Raji (cell line): ENCODE measurements around the gene POLD4.

Experiments used
- POLR2A ChIP-seq: IDR thresholded peaks from 2 replicates; pipeline ENCODE4 v1.6.1; 2011; ENCODE audit warnings: low read depth, low read length, control low read depth; ENCODE audit not compliant: insufficient read depth

Gene POLD4

DNA sequence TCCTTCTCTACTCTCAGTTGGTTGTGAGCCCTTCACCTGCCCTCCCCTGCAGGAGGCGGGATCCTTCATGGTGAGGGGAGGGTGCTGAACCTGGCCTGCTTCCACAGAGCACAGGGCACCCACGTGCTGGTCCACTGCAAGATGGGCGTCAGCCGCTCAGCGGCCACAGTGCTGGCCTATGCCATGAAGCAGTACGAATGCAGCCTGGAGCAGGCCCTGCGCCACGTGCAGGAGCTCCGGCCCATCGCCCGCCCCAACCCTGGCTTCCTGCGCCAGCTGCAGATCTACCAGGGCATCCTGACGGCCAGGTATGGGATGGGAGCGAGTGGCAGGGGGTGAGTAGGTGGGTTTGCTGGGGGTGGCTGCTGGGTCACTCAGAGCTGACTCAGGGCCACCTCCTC lies 43.7 kb downstream of the POLD4 start:
- TF ChIP-seq POLR2A = no peak

DNA sequence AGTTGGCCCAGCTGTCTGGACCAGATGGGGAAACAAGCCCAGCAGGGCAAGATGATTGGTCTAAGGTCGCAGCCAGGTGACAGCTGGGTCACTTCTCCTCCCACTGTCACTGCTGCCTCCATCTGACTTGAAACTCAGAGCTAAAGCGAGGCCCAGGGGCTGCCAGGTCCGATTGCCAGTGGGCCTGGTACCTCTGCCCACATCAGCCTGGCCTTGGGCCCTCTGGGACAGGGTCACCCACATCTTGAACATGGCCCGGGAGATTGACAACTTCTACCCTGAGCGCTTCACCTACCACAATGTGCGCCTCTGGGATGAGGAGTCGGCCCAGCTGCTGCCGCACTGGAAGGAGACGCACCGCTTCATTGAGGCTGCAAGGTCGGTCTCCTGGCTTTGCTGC lies 44.2 kb downstream of the POLD4 start:
- TF ChIP-seq POLR2A = no peak

DNA sequence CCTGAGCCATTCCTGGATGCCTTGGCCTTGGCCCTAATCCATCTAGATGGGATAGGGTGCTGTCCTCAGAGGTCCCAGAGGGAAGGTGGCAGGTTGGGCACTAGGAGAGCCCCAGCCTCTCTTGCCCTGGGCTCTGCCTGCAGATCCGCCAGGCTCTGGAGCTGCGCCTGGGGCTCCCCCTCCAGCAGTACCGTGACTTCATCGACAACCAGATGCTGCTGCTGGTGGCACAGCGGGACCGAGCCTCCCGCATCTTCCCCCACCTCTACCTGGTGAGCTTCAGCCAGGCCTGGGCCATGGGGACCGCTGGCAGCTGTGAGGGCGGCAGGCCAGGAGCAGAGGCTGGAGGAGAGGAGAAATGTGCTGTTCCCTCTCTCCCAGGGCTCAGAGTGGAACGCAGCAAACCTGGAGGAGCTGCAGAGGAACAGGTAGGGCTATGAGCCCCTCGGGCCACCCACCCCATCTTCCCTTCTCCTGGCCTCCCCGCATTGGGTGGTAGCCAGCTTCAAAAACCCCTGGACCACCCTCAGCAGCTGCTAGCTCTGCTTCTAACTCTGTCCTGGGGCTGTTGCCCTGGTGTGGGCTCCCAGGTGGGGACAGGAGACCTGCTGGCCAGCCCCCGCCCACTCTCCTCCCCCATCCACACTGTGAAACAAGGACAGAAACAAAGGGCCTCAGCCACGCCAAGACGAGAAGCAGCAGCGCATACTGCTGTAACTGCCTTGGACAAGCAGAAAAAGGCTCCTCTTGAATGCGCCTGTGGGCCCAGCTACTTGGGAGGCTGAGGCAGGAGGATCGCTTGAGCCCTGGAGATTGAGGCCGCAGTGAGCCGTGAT lies 45.1 kb downstream of the POLD4 start:
- TF ChIP-seq POLR2A = no peak

DNA sequence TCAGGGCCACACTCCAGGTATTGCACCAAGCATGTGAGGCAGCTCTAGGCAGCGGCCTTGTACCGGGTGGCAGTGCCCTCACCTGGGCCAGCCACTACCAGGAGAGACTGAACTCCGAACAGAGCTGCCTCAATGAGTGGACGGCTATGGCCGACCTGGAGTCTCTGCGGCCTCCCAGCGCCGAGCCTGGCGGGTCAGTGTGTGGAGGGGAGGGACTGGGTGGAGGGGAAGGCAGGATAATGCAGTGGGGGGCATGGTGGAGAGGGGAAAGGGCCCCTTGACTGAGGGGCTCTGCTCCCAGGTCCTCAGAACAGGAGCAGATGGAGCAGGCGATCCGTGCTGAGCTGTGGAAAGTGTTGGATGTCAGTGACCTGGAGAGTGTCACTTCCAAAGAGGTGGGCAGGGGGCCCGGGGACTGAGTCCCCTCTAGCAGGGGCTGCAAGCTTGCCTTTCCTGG lies 45.8 kb downstream of the POLD4 start:
- no peak for TF ChIP-seq POLR2A

DNA sequence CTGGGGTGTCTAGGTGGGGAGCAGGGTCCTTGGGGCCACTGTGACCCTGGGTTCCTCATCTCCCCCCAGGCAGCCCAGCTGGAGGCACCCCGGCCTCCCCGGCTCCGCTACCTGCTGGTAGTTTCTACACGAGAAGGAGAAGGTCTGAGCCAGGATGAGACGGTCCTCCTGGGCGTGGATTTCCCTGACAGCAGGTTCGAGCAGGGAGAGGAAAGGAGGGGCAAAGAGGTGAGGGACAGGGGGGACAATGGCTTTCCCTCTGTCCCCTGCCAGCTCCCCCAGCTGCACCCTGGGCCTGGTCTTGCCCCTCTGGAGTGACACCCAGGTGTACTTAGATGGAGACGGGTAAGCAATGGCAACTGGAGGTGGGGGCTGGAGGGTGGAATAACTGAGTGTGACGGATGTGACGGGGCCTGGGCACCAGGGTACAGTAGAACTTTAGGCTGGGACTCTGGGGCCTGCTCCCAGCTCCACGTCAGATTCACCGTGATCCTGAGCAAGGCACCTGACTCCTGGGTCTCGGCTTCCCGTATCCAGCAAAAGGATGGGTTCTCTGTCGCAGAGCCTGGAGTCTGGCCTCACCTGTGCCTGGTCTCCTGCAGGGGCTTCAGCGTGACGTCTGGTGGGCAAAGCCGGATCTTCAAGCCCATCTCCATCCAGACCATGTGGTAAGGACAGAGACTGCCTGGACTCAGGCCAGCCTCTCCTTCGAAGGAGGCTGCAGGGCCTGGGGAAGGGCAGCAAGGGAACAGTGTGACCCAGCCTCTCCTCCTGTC lies 46.4 kb downstream of the POLD4 start:
- no peak for TF ChIP-seq POLR2A

DNA sequence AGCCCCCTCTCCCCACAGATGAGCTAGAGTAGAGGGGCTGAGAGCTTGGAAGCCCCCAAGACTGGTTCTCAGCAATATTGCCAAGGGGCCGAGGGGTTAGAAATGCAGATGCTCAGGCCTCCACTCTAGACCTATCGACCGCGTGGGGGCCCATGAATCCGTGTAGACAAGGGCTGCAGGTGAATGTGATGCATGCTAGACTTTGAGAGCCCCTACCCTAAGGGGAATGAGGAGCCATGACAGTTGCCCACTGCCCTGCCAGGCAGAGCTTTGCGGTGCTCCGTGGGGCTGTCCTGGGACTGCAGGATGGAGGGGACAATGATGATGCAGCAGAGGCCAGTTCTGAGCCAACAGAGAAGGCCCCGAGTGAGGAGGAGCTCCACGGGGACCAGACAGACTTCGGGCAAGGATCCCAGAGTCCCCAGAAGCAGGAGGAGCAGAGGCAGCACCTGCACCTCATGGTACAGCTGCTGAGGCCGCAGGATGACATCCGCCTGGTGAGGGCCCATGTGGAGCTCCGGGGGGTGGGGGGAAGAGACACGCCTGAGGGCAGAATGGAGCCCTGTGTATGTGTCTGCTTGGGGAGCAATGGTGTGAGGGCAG lies 48.7 kb downstream of the POLD4 start:
- no peak for TF ChIP-seq POLR2A

DNA sequence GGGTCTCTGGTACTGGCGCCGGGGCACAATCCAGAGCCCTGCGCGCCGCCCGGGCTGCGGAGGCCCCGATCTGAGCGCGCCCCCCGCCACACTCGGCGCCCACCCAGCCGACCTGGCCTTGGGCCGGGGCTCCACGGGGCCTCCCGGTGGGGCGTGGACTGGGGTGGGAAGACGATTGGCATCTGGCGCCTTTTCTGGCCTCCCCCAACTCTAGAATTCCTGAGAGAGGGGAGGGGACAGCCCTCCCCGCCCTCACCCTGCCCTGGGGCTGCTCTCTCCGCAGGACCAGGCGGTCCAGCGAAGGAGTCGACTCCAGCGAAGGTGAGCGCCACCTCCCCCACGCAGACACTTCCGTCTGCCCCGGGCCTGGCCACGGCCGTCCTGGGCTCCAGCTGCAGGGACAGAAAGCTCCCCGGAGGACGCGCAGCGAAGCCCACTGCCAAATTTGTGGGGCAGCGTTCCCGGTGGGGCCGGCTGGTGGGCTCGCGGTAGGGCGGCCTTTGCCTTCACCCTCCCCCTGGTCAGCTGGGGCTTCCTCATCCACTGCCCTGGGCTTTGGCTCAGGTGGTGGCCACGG lies 49.4 kb downstream of the POLD4 start:
- TF ChIP-seq POLR2A = no peak

DNA sequence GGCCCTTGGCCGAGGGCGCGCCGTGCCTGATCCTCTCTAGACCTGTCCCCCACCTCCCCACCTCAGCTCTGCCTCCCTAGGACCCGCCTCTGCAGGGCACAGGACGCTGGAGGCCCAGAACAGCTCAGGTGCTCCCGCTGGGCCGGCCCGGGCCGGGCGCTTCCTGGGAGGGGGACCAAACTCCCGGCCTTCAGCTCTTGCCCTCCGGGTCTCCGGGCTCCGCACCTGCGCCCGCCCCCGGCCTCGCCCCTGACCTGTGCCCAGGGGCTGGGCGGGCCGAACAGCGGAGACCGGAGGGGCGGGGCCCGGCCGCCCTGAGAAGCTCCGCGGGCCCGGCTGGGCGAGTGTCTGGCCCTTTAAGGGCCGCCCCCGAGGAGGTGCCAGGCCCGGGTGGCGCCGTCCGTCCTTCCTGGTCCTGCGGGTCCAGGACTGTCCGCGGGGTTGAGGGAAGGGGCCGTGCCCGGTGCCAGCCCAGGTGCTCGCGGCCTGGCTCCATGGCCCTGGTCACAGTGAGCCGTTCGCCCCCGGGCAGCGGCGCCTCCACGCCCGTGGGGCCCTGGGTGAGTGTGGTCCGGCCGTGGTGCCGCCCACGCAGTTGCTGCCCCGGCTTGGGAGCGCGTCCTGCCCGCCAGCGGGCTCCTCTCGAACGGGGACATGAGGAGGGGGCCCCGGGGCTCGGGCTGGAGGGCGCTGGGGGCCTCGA lies 50.1 kb downstream of the POLD4 start, which contains the start of gene SSH3:
TSS of gene SSH3 (plus strand) at position 399 of the 703 bp plus-strand sequence. CDS start at position 495, 96 bp downstream.
- TF ChIP-seq POLR2A = no peak

DNA sequence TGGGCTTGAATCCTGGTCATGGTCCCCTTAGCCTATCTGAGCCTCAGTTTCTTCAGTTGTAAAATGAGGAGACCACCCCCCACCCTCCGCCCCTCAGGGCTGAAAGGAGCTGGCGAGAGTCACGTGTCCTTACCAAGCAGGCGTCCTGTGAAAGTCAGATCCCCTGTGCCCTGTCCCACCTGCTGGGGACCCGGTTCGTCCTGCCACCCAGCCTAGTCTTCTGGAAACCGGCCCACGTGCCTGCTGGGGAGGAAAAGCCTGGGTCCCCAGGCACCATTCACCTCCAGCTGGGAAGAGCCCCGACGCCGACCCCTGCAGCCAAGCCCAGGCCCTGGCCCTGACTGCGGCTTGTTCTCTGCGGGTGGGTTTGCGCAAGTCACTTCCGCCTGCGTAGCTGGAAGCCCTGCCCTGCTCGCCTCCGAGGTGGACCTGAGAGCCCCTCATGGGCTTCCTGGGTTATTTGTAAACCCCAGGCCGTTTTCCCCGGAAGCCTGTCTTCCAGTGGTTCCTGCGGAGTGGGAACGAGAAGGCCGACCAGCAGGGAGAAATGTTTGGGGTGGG lies 50.7 kb downstream of the POLD4 start:
- TF ChIP-seq POLR2A = no peak

DNA sequence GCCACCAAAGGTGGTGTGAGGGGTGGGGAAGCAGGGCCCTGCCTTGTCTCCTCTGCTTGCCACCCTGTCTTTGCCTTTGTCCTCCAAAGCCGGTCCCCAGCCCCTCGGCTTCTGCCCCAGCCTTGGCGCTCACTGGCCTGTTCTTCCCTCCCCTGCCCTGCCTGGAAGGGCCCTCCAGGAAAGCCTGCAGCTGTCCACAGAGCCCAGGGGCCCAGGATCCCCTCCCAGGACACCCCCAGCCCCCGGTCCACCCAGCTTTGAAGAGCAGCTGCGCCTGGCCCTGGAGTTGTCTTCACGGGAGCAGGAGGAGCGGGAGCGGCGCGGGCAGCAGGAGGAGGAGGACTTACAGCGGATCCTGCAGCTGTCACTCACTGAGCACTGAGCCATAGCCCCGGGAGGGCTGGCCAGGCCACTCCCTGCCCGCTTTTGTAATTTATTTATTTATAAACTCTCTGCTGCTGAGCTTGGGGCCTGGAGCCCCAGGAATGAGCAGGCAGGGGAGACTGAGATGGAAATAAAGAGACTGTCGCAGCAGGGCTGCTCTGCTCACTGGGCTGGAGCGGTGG lies 51.3 kb downstream of the POLD4 start:
- TF ChIP-seq POLR2A = no peak

DNA sequence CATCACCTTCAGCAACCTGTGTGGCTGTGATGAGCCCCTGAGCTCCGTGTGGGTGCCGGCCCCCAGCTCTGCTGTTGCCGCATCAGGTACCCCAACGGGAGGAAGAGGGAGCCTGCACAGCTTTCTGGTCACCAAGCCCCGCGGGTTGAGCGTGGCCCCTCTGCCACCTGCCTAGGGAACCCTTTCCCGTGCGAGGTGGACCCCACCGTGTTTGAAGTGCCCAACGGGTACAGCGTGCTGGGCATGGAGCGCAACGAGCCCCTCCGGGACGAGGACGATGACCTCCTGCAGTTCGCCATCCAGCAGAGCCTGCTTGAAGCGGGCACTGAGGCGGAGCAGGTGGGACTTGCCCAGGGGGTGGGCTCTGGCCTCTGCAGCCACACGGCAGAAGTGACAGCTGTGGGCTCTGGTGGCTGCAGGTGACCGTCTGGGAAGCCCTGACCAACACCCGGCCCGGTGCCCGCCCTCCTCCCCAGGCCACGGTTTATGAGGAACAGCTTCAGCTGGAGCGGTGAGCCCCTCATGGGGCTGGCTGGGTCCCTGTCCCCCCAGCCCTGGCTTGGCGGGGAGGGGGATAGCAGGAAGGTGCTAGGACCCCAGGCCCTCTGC lies 51.9 kb downstream of the POLD4 start:
- TF ChIP-seq POLR2A = no peak
